HG02884 (cell line): ENCODE data around the gene PLA2G2C.
"Not testable (repeated sequence)": the region's sequence is repeated elsewhere in the genome, so short reads cannot be mapped to it uniquely, and the experiment has no call there.

Experiments
- ATAC-seq: cut with Tn5 transposase; IDR thresholded peaks from one replicate; pipeline ENCODE4 v1.9.1; 2021; ENCODE audit warnings: mild to moderate bottlenecking, moderate library complexity; ENCODE audit not compliant: unreplicated experiment

PLA2G2C gene, protein sequence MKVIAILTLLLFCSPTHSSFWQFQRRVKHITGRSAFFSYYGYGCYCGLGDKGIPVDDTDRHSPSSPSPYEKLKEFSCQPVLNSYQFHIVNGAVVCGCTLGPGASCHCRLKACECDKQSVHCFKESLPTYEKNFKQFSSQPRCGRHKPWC

DNA sequence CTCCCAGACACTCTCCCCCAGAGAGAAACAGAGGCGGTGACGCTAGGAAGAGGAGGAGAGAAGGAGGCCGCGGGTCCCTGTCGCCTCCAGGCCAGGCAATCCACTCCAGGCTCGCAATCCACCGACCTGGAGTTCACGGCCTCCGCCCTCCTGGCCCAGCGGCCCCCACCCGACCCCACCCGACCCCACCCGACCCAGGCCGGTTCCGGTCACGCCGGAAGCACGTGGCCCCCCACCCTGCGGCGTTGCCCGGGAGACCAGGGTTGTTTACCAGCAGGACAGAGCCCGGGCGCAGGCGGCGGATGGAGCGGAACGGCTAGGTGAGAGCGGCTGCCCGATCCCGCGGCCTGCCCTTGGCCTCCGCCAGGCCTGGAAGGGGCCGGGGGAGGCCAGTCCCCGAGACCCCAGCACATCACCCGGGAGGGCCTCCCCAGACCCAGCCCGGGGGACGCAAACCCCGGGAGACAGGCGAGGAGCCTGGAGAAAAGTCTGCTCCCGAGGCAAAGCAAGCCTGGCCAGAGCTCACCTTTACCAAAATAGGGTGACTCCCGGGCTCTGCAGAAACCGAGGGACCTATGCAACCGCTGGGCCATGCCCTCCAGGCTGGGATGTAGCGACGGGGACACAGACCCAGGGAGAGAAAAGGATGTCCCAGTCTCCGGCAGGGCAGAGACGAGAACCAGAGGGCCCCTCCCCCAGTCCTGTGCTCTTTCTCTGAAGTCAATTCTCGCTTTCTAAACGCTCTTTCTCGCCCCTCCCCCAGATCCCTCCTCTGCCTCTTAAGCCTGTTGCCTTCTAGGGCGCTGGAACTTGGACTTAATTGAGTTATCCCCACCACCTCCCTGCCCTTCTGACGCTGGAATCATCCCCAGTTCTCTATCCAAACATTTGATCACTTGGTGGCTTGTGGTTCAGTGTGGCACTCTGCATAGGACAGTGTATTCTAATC lies at the start of gene PLA2G2C, which contains the start of gene UBXN10:
PLA2G2C (minus strand) TSS at position 685 of the 949 bp plus-strand sequence. CDS start 9,155 bp downstream, outside the sequence.
UBXN10 (plus strand) TSS at position 263 of the 949 bp plus-strand sequence. CDS start 4,466 bp downstream, outside the sequence.
- ATAC-seq: no peak

DNA sequence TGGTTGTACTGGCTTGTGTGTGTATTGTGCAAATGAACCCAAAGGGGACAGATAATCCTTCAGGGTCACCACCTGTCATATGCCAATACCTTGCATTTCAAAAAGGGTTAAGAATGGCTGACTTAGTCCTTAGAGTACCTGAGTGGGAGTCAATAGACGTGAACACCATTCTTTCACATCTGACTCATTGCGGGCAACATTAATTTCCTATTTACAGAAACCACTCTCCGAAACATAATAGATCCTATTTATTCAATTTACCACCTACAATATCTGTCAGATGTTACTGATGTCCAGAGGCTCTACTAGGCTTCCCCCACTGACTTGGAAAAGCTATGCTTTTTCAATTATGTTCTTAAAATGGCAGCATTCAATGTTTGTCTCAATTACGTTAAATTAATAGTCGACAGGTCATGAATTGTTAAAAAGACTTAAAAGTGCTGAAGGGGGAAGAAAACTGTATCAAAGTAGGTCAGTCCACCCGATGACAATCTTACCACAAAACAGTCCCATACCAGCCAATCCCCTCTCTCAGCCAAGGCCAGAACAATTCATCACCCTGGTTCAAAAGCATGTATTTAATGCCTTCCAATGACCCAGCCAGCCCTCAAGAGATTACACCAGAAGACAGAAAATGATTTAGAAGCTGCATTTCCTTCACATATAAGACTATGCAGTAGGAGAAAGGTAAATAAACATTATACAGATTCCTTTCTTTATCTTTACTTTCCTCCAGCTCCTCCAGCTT lies 48.6 kb upstream of the PLA2G2C start:
- no peak for ATAC-seq

DNA sequence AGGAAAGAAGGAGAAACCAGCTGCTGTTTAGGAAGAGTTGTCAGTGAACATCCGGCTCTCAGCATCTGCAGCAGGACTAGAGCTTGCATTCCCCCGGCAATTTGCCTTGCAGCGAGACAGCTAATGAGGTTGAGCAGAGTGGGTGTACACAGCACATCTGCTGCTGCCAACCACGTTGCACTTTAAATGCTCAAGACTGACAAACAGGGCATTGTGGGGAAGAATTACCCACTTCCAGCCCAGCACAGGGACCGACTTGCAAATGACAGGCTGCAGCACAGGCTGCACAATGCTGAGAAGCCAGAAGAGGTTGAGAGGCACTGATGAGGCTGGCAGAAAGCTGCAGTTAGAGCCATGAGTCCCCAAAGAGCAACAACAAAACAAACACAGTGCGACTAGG lies 47.5 kb upstream of the PLA2G2C start:
- no peak for ATAC-seq

DNA sequence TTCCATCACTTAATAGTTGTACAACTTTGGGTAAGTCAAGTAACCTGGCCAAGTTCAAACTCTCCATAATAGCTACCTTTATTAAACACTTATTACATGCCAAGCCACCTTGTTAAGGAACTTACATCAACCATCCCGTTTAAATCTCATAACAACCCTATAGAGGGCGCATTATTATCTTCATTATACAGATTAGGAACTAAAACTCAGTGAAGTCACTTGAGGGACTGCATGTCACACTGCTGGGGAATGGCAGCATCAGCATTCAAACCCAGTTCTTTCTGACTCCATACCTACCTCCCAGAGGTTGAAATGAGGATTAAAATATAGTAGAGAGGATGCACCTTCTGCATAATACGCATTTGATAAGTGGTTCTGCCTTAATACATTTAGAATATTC lies 47.1 kb upstream of the PLA2G2C start:
- ATAC-seq: no peak

DNA sequence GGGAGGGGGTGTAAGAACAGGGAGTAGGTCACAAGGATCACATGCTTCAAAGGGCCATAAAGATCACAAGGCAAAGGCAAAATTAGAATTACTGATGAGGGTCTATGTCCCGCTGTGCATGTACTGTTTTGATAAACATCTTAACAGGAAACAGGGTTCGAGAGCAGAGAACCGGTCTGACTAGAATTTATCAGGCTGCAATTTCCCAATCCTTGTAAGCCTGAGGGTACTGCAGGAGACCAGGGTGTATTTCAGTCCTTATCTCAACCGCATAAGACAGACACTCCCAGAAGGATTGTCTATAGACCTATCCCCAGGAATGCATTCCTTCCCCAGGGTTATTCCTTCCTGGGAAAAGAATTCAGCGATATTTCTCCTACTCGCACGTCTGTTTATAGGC lies 46.2 kb upstream of the PLA2G2C start:
- ATAC-seq: not testable (repeated sequence)

DNA sequence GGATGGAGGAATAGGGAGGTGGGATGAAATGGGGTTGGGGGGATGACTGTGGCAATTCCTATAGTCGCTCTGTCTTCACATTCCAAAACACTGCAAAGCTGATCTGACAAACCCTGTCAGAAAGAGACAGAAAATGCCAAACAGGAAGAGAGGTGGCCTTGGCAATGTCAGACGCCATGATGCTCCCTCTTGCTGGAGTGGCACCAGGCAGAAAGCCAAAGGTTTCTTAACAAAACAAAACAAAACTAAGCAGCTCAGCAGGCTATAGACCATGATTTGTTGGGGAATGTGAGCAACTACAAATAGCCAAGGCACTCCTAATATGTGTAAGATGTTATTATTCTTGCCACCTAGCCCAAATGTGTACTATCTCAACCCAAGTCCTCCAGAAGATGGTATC lies 42.9 kb upstream of the PLA2G2C start:
- ATAC-seq: no peak

DNA sequence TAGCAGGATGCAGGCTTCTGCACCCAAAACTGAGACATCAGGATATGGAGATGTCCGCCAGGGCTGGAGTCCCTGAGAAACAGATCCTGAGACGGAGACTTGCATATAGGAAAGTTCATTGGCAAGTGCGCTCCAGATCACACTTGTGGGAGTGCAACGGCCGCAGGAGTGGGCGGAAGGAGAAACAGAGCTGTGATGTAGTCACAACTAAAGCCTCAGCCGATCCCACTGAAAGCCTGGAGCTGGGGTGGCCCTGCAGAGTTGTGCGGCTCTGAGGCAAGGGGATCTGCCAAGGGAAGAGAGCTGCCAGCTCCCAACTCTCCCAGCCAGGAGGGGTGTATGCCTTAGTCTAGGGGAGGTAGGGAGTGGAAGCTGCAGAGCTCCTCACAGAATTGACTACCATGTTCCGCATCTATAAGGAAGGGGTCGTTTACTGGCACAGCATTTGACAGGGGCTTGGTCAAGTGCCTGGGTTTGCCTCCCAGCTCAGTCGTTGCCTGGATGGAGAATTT lies 42.1 kb upstream of the PLA2G2C start:
- ATAC-seq: no peak

DNA sequence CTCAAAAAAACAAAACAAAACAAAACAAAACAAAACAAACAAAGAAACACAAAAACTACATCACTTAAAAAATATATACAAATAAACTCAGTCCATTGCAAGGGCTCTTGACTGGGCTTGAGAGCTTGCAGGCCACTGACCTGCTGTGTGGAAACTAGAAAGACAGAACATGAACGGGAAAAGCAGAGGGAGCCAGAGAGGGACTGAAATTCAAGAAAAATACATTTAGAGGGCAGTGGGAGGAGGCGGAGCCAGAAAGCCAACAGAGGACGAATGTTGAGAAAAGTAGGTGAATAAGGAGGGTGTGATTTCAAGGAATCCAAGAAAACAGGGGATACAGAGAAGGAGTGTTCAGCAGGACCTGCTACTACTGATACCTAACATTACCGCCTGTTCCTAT lies 41.4 kb upstream of the PLA2G2C start:
- no peak for ATAC-seq

DNA sequence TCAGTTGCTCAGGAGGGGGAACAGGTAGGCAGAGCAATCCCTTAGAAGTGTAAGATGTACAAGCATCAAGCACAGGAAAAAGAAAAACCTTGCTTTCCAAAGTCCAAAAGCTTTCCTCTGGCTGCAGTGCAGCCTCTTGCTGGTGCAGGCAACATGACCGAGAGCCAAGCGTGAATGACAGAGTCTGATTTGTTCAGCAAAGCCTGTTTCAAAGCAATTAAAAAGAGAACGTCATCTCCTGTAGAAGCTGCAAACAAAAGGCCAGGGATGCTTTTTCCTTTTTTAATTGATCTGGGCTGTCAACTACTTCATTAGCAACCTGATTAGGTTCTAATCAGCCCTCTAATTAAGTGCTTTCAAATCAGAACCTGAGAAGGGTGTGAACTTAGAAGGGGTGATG lies 38.2 kb upstream of the PLA2G2C start:
- no peak for ATAC-seq

DNA sequence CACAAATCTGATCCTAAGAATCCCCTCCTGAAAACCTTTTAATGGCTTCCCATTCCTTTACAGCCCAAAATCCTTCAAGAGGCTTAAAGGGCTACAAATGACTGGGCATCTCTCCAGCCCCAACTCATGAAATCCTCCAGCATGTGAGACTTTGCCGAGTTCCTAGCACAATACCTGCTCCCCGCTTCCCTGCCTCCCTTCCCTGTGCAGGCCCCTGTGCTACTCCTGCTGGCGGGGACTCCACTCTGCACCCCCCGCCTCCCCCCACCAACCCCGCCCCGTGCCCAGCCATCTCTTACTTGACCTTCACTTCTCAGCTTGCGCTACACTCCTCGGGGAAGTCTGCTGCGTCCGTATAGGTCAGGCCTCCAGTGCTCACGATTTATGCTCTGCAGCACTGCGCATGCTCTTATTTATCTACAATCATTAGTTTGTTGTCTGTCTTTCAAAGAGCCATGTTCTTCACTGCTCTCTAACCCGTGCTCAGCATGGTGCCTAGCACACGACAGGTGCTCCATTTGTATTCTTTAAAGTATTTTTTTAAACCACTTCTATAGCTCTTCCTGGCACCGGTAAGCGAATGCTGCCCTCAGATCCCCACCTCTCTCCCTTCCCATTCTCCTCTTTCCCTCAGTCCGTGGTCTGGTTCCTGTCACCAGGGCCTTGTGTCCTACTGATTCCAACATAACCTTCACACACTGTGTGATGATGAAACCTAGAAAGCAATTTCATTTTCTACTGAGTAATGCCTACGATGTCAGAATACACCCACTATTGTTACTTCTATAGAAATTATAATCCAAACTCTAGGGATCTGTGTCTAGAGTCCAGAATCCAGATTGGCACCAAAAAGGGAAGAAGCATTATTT lies 37.5 kb upstream of the PLA2G2C start:
- ATAC-seq: no peak

DNA sequence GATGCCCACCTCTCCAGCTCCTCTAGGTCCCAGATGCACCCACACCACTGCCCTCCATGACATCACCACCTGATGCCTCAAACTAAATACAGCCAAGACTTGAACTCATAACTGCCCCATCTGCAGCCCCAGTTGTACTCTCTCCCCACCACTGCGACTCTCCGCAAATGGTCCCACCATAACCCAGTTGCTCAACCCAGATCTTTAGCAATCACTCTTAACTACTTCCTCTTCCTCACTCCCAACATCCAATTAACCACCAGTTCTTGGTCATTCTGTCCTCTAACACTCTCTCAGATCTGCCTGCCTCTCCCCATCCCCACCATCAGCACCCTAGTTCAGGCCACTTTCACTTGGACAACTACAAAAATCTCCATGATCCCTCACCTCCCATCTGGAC lies 36.8 kb upstream of the PLA2G2C start:
- ATAC-seq: no peak

DNA sequence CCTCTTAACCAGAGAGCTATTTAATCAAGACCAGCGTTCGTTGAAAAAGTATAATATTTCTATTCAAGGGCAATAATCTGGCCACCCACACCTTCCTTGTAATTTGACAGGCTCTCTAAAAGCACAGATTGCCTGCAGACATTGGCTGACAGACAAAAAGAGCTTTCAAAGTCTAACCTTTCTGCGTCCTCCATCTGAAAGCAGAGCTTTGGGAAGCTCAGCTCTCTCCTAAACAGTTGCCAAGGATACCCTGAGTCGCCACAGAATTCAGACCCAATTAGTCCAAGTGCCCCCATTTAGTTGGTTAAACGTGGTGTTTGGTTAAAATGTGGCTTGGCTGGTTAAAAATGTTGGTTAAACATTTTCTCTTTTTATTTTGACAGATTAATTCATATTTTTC lies 33.7 kb upstream of the PLA2G2C start:
- no peak for ATAC-seq

DNA sequence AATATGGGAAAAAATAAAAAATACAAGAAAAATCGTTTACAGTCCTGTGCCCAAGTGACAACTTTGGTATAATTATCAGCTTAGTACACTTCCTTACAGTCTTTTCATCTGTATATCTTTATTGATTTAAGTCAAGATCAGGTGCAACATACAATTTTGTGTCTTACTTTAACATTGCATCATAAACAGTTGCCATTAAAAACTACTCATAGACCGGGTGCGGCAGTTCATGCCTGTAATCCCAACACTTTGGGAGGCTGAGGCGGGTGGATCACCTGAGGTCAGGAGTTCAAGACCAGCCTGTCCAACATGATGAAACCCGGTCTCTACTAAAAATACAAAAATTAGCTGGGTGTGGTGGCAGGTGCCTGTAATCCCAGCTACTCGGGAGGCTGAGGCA lies 32.7 kb upstream of the PLA2G2C start:
- ATAC-seq: not testable (repeated sequence)

DNA sequence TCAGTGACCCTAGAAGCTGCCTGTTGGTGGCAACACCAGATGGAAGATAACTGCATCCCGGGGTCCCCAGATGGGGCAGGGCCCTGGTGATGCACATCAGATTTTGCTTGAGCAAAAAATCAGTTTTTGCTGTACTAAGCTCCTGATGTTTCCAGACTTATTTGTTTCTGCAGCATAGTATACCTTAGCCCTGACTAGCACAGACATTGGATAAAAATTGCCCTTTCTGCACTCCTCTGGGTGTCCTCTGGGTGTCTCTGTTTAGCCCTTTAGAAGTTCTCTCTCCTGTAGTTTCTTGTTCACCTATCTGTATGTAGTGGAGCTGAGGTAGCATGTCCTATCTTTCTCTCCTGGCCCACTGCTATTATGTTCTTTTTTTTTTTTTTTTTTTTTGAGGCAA lies 30.3 kb upstream of the PLA2G2C start:
- no peak for ATAC-seq

DNA sequence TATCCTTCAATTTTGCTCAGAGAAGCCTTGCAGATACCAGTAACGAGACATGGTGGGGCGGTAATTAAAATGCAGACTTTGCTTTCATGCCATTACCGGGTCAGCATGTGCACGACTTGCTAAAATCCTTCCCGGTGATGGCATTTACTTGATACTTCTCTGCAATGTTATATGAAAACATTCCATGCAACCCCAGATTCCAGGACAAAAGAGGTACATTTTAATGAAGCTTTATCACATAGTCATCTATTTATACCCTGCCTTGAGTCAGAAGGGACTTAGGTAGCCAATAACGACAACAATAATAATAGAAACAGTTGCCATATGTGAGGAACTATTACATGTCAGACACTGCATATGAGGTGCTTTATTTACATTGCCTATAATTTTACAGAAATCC lies 29.4 kb upstream of the PLA2G2C start:
- no peak for ATAC-seq

DNA sequence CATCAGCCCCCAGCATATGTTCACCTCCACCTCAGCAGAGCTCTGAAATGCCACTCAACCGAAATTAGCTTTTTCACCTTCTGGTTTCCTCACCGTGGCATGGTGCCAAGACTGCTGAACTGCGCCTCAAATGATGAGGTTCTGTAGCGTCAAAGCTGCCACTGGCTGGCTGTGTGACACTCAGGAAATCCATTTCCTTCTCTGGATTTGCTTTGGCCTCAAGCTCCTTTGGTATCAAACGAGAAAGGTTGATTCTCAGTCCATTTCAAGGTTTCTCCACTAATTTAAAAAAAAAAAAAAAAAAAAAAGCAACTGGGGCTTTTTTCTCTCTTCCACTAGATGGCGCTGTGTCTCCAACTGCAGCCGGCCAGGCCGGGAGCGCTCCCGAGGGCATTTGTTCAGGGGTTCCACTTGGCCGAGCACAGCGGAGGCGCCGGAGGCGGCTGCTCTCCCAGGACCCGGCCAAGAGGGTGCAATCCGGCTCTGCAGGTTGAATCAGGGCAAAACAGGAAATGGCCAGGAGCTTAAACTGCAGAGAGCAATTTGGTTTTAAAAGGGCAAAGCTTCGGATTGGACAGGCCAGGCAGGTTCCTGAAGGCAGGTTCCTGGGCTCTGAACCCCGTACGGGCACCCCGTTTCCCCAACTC lies 26.5 kb upstream of the PLA2G2C start:
- ATAC-seq: no peak

DNA sequence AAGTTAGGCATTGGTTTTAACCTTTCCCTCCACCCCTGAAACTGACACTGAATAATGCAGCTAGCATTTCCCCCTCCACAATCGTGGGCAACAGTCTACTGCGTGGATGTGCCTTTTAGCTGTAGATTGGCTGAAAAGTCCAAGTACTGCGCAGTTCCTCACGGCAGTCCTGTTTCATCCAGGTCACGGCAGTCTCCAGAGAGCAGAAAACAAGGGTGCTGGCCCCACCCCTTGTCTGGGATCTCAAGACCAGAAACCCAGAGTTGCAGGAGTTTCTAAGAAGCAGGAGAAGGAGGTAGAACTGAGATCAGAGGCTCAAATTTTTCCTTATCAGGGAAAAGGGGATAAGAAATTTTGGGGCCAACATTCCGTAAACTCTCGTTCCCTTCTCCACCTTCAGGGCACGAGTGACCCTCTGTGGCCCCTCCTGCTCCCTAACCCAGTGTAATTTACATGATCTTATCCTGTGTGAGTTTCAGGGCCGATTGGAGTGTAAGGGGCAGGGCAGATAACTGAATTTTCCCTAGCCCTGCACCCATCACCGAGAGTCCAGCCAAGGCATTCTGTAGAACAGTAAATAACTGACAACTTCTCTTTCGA lies 25.9 kb upstream of the PLA2G2C start:
- no peak for ATAC-seq

DNA sequence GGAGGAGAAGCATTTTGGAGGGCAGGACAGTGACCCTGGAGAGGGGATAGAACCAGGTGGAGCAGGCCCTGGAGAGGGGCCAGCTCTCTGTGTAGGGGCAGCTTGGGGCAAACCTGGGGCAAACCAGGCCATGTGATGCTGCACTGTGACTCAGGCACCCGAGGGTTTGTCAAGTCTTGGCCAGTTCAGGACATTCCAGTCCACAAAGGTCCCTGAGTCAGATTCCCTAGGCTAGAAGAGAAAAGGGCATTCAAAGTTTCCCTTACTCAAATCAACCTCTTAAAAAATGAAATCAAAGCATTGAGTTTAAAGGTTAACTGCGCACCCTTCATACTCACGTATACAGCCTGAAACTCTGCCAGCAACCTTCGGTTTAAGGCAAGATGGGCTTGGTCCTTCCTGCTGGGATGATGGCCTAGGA lies 25.2 kb upstream of the PLA2G2C start:
- ATAC-seq: no peak

DNA sequence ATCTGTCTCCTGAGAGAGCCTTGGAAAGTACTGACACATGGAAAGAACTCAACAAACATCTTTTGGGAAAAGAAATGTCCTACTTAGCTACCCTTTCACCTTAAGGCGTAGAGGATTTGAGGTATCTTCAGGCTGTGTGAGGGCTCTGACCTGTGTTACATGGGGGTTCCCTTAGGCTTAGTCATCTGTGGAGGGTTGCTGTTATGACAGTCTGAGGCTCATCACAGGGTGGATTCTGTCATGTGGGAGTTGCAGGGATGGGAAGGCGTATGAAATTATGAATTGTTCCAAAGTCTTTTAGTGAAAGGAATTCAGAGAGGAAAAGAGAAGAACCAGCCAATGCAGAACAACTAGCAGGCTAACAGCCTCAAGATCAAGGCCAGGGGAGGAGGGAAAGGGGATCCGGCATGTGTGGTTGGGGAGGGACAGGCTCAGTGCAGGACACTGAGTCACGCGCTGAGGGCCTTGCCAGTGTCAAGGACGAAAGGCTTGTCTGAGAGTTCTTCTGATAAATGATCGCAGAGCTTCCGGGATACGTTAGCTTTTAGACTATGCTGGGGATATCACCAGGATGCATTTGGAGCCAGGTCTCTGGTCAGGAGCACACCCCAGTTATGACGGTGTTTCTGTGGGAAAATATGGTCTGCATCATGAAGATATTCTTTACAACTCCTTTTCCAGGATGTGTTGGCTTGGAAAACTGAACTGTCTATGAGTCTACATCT lies 24.6 kb upstream of the PLA2G2C start:
- ATAC-seq: no peak
